ENCODE results near the gene PSMA5.

Gene PSMA5

GRCh38 chr1:109373126-109373525 is 53.1 kb downstream of the PSMA5 start:
- no peak overlapping the region for H3K27ac ChIP-seq (ENCODE audit: poor library complexity, severe bottlenecking)
- H3K27me3 ChIP-seq (ENCODE audit: insufficient read depth, poor library complexity, severe bottlenecking) = no peaks in the 10 kb centered on the region
- H3K4me3 ChIP-seq (ENCODE audit: severe bottlenecking) = no peak overlapping the region
- no peak for TF ChIP-seq CTCF (IDR thresholded peaks at IDR 0.05; ENCODE audit: poor library complexity, severe bottlenecking)
- no peaks in the 10 kb centered on the region for H3K9me3 ChIP-seq (ENCODE audit: severe bottlenecking)
- peaks cover 19% of the 10 kb centered on the region for H3K4me1 ChIP-seq (ENCODE audit: insufficient read depth, poor library complexity, severe bottlenecking)
- DNase-seq (ENCODE audit: low spot score) (no peak), ATAC-seq (ENCODE audit: low read depth) (no peak)
- H3K36me3 ChIP-seq (ENCODE audit: low read depth) = no peaks in the 10 kb centered on the region

GRCh38 chr1:109372281-109372680 is 54.0 kb downstream of the PSMA5 start:
- Histone ChIP-seq H3K4me3 (ENCODE audit: severe bottlenecking) (no peak overlapping the region), H3K27ac (ENCODE audit: poor library complexity, severe bottlenecking) (no peak overlapping the region)

GRCh38 chr1:109371341-109371739 is 54.9 kb downstream of the PSMA5 start:
- Histone ChIP-seq H3K4me3 (ENCODE audit: severe bottlenecking) (no peak overlapping the region), H3K27me3 (ENCODE audit: insufficient read depth, poor library complexity, severe bottlenecking) (no peaks in the 10 kb centered on the region), H3K36me3 (ENCODE audit: low read depth) (no peaks in the 10 kb centered on the region), H3K9me3 (ENCODE audit: severe bottlenecking) (no peaks in the 10 kb centered on the region), H3K4me1 (ENCODE audit: insufficient read depth, poor library complexity, severe bottlenecking) (peaks cover 19% of the 10 kb centered on the region), H3K27ac (ENCODE audit: poor library complexity, severe bottlenecking) (peak overlapping the region; percentile 26)
- ATAC-seq (ENCODE audit: low read depth) = 0 out of 3 replicates have a peak, but pooled peaks have one; percentile 28
- TF ChIP-seq CTCF (IDR thresholded peaks at IDR 0.05; ENCODE audit: poor library complexity, severe bottlenecking) = no peak
- DNase-seq (ENCODE audit: low spot score) = no peak

More at GRCh38 chr1:109372281-109372680, 54.0 kb downstream of the PSMA5 start:
- ATAC-seq (ENCODE audit: low read depth) = no peak
- H3K27me3 ChIP-seq (ENCODE audit: insufficient read depth, poor library complexity, severe bottlenecking) = no peaks in the 10 kb centered on the region
- TF ChIP-seq CTCF (IDR thresholded peaks at IDR 0.05; ENCODE audit: poor library complexity, severe bottlenecking) = no peak
- H3K4me1 ChIP-seq (ENCODE audit: insufficient read depth, poor library complexity, severe bottlenecking) = peaks cover 19% of the 10 kb centered on the region
- H3K9me3 ChIP-seq (ENCODE audit: severe bottlenecking) = no peaks in the 10 kb centered on the region
- H3K36me3 ChIP-seq (ENCODE audit: low read depth) = no peaks in the 10 kb centered on the region
- DNase-seq (ENCODE audit: low spot score) = no peak

GRCh38 chr1:109370712-109371340 is 55.4 kb downstream of the PSMA5 start:
- H3K9me3 ChIP-seq (ENCODE audit: severe bottlenecking) = no peaks in the 10 kb centered on the region
- ATAC-seq (ENCODE audit: low read depth) (peak; percentile 91), DNase-seq (ENCODE audit: low spot score) (no peak)
- H3K27ac ChIP-seq (ENCODE audit: poor library complexity, severe bottlenecking) = peak overlapping the region; percentile 26
- H3K27me3 ChIP-seq (ENCODE audit: insufficient read depth, poor library complexity, severe bottlenecking) = no peaks in the 10 kb centered on the region
- no peak overlapping the region for H3K4me3 ChIP-seq (ENCODE audit: severe bottlenecking)
- no peaks in the 10 kb centered on the region for H3K36me3 ChIP-seq (ENCODE audit: low read depth)
- TF ChIP-seq CTCF (IDR thresholded peaks at IDR 0.05; ENCODE audit: poor library complexity, severe bottlenecking) = no peak
- H3K4me1 ChIP-seq (ENCODE audit: insufficient read depth, poor library complexity, severe bottlenecking) = peaks cover 19% of the 10 kb centered on the region

GRCh38 chr1:109369167-109369746 is 57.0 kb downstream of the PSMA5 start:
- no peak for TF ChIP-seq CTCF (IDR thresholded peaks at IDR 0.05; ENCODE audit: poor library complexity, severe bottlenecking)
- no peaks in the 10 kb centered on the region for H3K27me3 ChIP-seq (ENCODE audit: insufficient read depth, poor library complexity, severe bottlenecking)
- H3K4me1 ChIP-seq (ENCODE audit: insufficient read depth, poor library complexity, severe bottlenecking) = peaks cover 19% of the 10 kb centered on the region
- no peaks in the 10 kb centered on the region for H3K36me3 ChIP-seq (ENCODE audit: low read depth)
- H3K27ac ChIP-seq (ENCODE audit: poor library complexity, severe bottlenecking) = no peak overlapping the region
- DNase-seq (ENCODE audit: low spot score) (no peak), ATAC-seq (ENCODE audit: low read depth) (no peak)
- H3K9me3 ChIP-seq (ENCODE audit: severe bottlenecking) = no peaks in the 10 kb centered on the region
- H3K4me3 ChIP-seq (ENCODE audit: severe bottlenecking) = no peak overlapping the region

Data from RWPE2 (cell line).